ENCODE measurements around the gene PPP1R15B.

Gene PPP1R15B

DNA sequence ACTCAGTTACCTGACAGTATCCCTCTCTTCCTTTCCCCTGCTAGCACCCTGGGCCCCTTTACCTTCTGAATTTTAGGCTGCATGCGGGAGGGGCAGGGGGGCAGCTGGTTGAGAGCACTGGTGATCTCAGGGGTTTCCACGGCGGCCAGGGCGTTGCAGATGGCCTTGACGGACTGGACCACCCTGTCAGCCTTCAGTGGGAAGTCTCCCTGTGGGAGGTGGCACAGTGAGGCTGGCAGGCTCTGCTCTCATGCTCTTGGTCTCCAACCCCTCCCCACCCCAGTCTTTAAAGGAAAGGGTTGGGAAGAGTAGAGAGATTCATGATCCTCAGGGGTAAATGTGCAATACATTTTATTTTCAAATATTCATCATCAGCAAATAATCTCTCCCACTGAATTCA is 46.0 kb upstream of the PPP1R15B start:
- Histone ChIP-seq H3K9ac (ENCODE audit: low read length) (no peak overlapping the region), H3K36me3 (ENCODE audit: low read length) (no peaks in the 10 kb centered on the region), H3K9me2 (replicated peaks; ENCODE audit: insufficient read depth, low read length) (no peaks in the 10 kb centered on the region), H3K79me2 (ENCODE audit: insufficient read depth, low read length) (no peaks in the 10 kb centered on the region), H3K4me2 (ENCODE audit: low read depth, low read length, poor library complexity, severe bottlenecking) (no peak overlapping the region), H3K27me3 (ENCODE audit: low read length) (no peaks in the 10 kb centered on the region), H3K4me3 (ENCODE audit: insufficient read depth, low read length, poor library complexity, severe bottlenecking) (no peak overlapping the region), H4K20me1 (ENCODE audit: low read depth, low read length) (no peaks in the 10 kb centered on the region), H3K9me3 (ENCODE audit: insufficient read depth, low read length) (no peaks in the 10 kb centered on the region), H3K27ac (ENCODE audit: low read depth, low read length) (no peak overlapping the region), H3F3A (ENCODE audit: insufficient read depth) (no peaks in the 10 kb centered on the region), H2AFZ (ENCODE audit: low read depth, low read length, severe bottlenecking) (no peak overlapping the region)
- TF ChIP-seq EZH2phosphoT487 (conservative IDR thresholded peaks at IDR 0.05; ENCODE audit: low read length): no peak
- TF ChIP-seq, protein P1, sequence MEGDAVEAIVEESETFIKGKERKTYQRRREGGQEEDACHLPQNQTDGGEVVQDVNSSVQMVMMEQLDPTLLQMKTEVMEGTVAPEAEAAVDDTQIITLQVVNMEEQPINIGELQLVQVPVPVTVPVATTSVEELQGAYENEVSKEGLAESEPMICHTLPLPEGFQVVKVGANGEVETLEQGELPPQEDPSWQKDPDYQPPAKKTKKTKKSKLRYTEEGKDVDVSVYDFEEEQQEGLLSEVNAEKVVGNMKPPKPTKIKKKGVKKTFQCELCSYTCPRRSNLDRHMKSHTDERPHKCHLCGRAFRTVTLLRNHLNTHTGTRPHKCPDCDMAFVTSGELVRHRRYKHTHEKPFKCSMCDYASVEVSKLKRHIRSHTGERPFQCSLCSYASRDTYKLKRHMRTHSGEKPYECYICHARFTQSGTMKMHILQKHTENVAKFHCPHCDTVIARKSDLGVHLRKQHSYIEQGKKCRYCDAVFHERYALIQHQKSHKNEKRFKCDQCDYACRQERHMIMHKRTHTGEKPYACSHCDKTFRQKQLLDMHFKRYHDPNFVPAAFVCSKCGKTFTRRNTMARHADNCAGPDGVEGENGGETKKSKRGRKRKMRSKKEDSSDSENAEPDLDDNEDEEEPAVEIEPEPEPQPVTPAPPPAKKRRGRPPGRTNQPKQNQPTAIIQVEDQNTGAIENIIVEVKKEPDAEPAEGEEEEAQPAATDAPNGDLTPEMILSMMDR (IDR thresholded peaks at IDR 0.05; ENCODE audit: insufficient read depth, low read length, poor library complexity, severe bottlenecking): no peak

DNA sequence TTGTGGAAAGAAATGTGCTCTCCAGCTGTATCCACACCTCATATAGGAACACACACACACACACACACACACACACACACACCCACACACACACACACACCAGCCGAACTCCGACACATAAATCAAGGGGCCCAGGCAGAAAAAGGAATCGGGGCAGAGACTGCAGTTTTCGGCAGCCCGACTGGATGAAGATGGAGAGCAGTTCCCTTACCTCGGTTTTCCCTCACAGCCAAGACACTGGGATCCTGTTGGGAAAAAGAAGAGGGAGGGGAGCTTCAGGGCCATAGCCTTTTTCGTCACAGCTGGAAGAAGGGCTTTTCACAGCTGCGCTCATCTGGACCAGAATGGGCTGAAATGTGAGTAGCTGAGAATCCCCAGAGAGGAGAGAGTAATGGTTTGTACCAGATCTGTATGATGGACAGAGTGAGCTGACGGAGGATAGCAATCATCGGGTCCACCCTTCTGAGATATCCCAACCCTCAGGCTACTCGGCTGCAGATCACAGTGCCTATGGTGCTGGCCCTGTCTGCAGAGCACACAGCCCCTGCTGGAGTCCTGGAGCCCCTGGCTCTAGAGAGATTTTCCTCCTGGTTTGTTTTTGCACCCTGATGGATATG is 45.3 kb upstream of the PPP1R15B start:
- H3K9me2 ChIP-seq (replicated peaks; ENCODE audit: insufficient read depth, low read length): no peaks in the 10 kb centered on the region
- no peaks in the 10 kb centered on the region for H3K9me3 ChIP-seq (ENCODE audit: insufficient read depth, low read length)
- no peaks in the 10 kb centered on the region for H3K27me3 ChIP-seq (ENCODE audit: low read length)
- no peaks in the 10 kb centered on the region for H3K79me2 ChIP-seq (ENCODE audit: insufficient read depth, low read length)
- H3K9ac ChIP-seq (ENCODE audit: low read length): no peak overlapping the region
- no peak overlapping the region for H3K4me3 ChIP-seq (ENCODE audit: insufficient read depth, low read length, poor library complexity, severe bottlenecking)
- H3K27ac ChIP-seq (ENCODE audit: low read depth, low read length): no peak overlapping the region
- TF ChIP-seq, protein P1 (IDR thresholded peaks at IDR 0.05; ENCODE audit: insufficient read depth, low read length, poor library complexity, severe bottlenecking): no peak
- no peak for TF ChIP-seq EZH2phosphoT487 (conservative IDR thresholded peaks at IDR 0.05; ENCODE audit: low read length)
- no peaks in the 10 kb centered on the region for H3K36me3 ChIP-seq (ENCODE audit: low read length)
- H3F3A ChIP-seq (ENCODE audit: insufficient read depth): no peaks in the 10 kb centered on the region
- H2AFZ ChIP-seq (ENCODE audit: low read depth, low read length, severe bottlenecking): no peak overlapping the region
- H3K4me2 ChIP-seq (ENCODE audit: low read depth, low read length, poor library complexity, severe bottlenecking): no peak overlapping the region
- H4K20me1 ChIP-seq (ENCODE audit: low read depth, low read length): no peaks in the 10 kb centered on the region

DNA sequence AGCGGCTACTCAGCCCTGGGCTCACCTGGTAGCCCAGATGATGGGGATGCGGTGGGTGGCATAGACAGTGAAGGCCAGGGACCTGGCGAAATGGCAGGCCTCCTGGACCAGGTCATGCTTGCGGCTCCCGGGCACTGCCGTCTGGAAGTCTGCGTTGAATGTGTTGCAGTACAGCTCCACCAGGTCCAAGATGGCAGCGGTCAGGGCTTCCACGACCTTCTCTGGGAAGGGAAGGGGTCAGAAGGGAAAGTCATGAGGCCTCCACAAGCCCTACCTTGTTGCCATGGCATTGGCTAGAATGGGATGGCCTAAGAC is 44.2 kb upstream of the PPP1R15B start:
- H3K36me3 ChIP-seq (ENCODE audit: low read length): no peaks in the 10 kb centered on the region
- no peak for TF ChIP-seq EZH2phosphoT487 (conservative IDR thresholded peaks at IDR 0.05; ENCODE audit: low read length)
- TF ChIP-seq, protein P1 (IDR thresholded peaks at IDR 0.05; ENCODE audit: insufficient read depth, low read length, poor library complexity, severe bottlenecking): no peak
- no peak overlapping the region for H3K4me3 ChIP-seq (ENCODE audit: insufficient read depth, low read length, poor library complexity, severe bottlenecking)
- H3K27me3 ChIP-seq (ENCODE audit: low read length): no peaks in the 10 kb centered on the region
- no peak overlapping the region for H2AFZ ChIP-seq (ENCODE audit: low read depth, low read length, severe bottlenecking)
- H3K79me2 ChIP-seq (ENCODE audit: insufficient read depth, low read length): no peaks in the 10 kb centered on the region
- H3F3A ChIP-seq (ENCODE audit: insufficient read depth): no peaks in the 10 kb centered on the region
- no peak overlapping the region for H3K4me2 ChIP-seq (ENCODE audit: low read depth, low read length, poor library complexity, severe bottlenecking)
- no peak overlapping the region for H3K27ac ChIP-seq (ENCODE audit: low read depth, low read length)
- no peak overlapping the region for H3K9ac ChIP-seq (ENCODE audit: low read length)
- no peaks in the 10 kb centered on the region for H3K9me2 ChIP-seq (replicated peaks; ENCODE audit: insufficient read depth, low read length)
- H4K20me1 ChIP-seq (ENCODE audit: low read depth, low read length): no peaks in the 10 kb centered on the region
- no peaks in the 10 kb centered on the region for H3K9me3 ChIP-seq (ENCODE audit: insufficient read depth, low read length)

Data from SU-DHL-6 (cell line).